Mesendoderm (in vitro differentiated cells): ENCODE data around the gene TPP1.

ENCODE experiments used
- DNase-seq: peaks from one replicate; pipeline ENCODE4 v3.0.0; 2013
- H2AK5ac ChIP-seq: 2 replicates; pipeline ENCODE4 v1.6.1; 2013; ENCODE audit warnings: low read length, inconsistent platforms
- H2BK120ac ChIP-seq: 2 replicates; pipeline ENCODE4 v1.6.1; 2013; ENCODE audit warnings: low read depth, mild to moderate bottlenecking, low read length, moderate library complexity, mixed read lengths
- H2BK15ac ChIP-seq: replicated peaks from 2 replicates; pipeline ENCODE4 v1.6.1; 2013; ENCODE audit warnings: low read depth, mild to moderate bottlenecking, moderate library complexity
- H2BK5ac ChIP-seq: 2 replicates; pipeline ENCODE4 v1.6.1; 2013; ENCODE audit warnings: low read length, inconsistent platforms
- H3K18ac ChIP-seq: 2 replicates; pipeline ENCODE4 v1.6.1; 2013; ENCODE audit warnings: mild to moderate bottlenecking, low read length, mixed read lengths
- H3K23ac ChIP-seq: one replicate; pipeline ENCODE4 v1.6.1; 2013; ENCODE audit warnings: low read length
- H3K27ac ChIP-seq: 2 replicates; pipeline ENCODE4 v1.5.1; 2013; ENCODE audit warnings: low read depth, mild to moderate bottlenecking, inconsistent platforms, low read length, moderate library complexity
- H3K27me3 ChIP-seq: 2 replicates; pipeline ENCODE4 v1.6.1; 2013; ENCODE audit warnings: low read length, control low read depth, mild to moderate bottlenecking, inconsistent platforms; ENCODE audit not compliant: insufficient read depth, poor library complexity
- H3K36me3 ChIP-seq: 2 replicates; pipeline ENCODE4 v1.6.1; 2013; ENCODE audit warnings: low read length, inconsistent platforms; ENCODE audit not compliant: control insufficient read depth, insufficient read depth
- H3K4ac ChIP-seq: one replicate; pipeline ENCODE4 v1.6.1; 2013; ENCODE audit warnings: low read depth, mild to moderate bottlenecking, low read length, moderate library complexity
- H3K4me1 ChIP-seq: 2 replicates; pipeline ENCODE4 v1.6.1; 2013; ENCODE audit warnings: low read depth, low read length, inconsistent platforms; ENCODE audit not compliant: control insufficient read depth
- H3K4me2 ChIP-seq: 2 replicates; pipeline ENCODE4 v1.6.1; 2013; ENCODE audit warnings: low read length
- H3K4me3 ChIP-seq: 2 replicates; pipeline ENCODE4 v1.5.1; 2013; ENCODE audit warnings: mild to moderate bottlenecking, low read length
- H3K56ac ChIP-seq: one replicate; pipeline ENCODE4 v1.6.1; 2013; ENCODE audit warnings: low read length
- H3K79me1 ChIP-seq: 2 replicates; pipeline ENCODE4 v1.6.1; 2013; ENCODE audit warnings: low read length, inconsistent platforms
- H3K79me2 ChIP-seq: 2 replicates; pipeline ENCODE4 v1.6.1; 2013; ENCODE audit warnings: mild to moderate bottlenecking, low read length; ENCODE audit not compliant: control insufficient read depth, insufficient read depth
- H3K9ac ChIP-seq: 2 replicates; pipeline ENCODE4 v1.6.1; 2013; ENCODE audit warnings: low read length, inconsistent platforms
- H4K5ac ChIP-seq: one replicate; pipeline ENCODE4 v1.6.1; 2013; ENCODE audit warnings: low read length
- H4K8ac ChIP-seq: one replicate; pipeline ENCODE4 v1.6.1; 2013; ENCODE audit warnings: low read depth, mild to moderate bottlenecking, control low read depth, low read length, moderate library complexity
- WGBS: extraction: QIAGEN DNeasy Blood & Tissue Kit; methylation state at CpG from one replicate; pipeline ENCODE4 v1.1.7; 2013; ENCODE audit warnings: low lambda C conversion rate, missing lambda C conversion rate; ENCODE audit not compliant: insufficient coverage; ENCODE audit errors: extremely low coverage; 5-methylcytosine and 5-hydroxymethylcytosine counted together

TPP1 gene

GRCh38 chr11:6613496-6613895 is 5.7 kb downstream of the TPP1 start:
- H3K27me3 ChIP-seq: no peaks in the 10 kb centered on the region
- H3K9ac ChIP-seq: no peak overlapping the region
- H2BK15ac ChIP-seq: no peak overlapping the region
- H3K23ac ChIP-seq: no peak overlapping the region
- no peak overlapping the region for H3K56ac ChIP-seq
- peaks cover 9% of the 10 kb centered on the region for H3K79me1 ChIP-seq
- H3K4ac ChIP-seq: no peak overlapping the region
- H3K79me2 ChIP-seq: peaks cover 12% of the 10 kb centered on the region
- H3K27ac ChIP-seq: no peak overlapping the region
- no peak overlapping the region for H2AK5ac ChIP-seq
- no peak overlapping the region for H3K4me3 ChIP-seq
- no peak overlapping the region for H4K5ac ChIP-seq
- H2BK5ac ChIP-seq: no peak overlapping the region
- no peak overlapping the region for H4K8ac ChIP-seq
- H3K4me1 ChIP-seq: no peaks in the 10 kb centered on the region
- H3K18ac ChIP-seq: no peak overlapping the region
- no peak overlapping the region for H2BK120ac ChIP-seq
- H3K4me2 ChIP-seq: no peak overlapping the region
- H3K36me3 ChIP-seq: peaks cover 16% of the 10 kb centered on the region
- DNase-seq: no peak
- WGBS: 100% methylated on average over 3 of the region's 3 CpGs

GRCh38 chr11:6612213-6613041 is 6.8 kb downstream of the TPP1 start, which contains the start of gene TAF10:
Gene TAF10, minus strand, starts transcription at chr11:6612216. Its CDS starts 27 bp downstream, at chr11:6612189.
- peaks cover 19% of the 10 kb centered on the region for H3K36me3 ChIP-seq
- peak within 1 kb of the TSS; percentile 23 for H4K5ac ChIP-seq
- peak within 1 kb of the TSS; percentile 89 for H2AK5ac ChIP-seq
- H3K9ac ChIP-seq: peak within 1 kb of the TSS; percentile 100
- peaks cover under 1% of the 10 kb centered on the region for H3K4me1 ChIP-seq
- WGBS: no CpG with 5 or more reads among the region's 51 CpGs
- H3K18ac ChIP-seq: peak within 1 kb of the TSS; percentile 82
- H4K8ac ChIP-seq: peak within 1 kb of the TSS; percentile 58
- DNase-seq: peak; percentile 97
- H2BK15ac ChIP-seq: no peak within 1 kb of the TSS
- peak within 1 kb of the TSS; percentile 99 for H3K27ac ChIP-seq
- peaks cover 15% of the 10 kb centered on the region for H3K79me1 ChIP-seq
- no peaks in the 10 kb centered on the region for H3K27me3 ChIP-seq
- H2BK5ac ChIP-seq: peak within 1 kb of the TSS; percentile 98
- H3K4me2 ChIP-seq: peak within 1 kb of the TSS; percentile 100
- H3K23ac ChIP-seq: peak within 1 kb of the TSS; percentile 32
- H3K79me2 ChIP-seq: peaks cover 16% of the 10 kb centered on the region
- peak within 1 kb of the TSS; percentile 89 for H3K4ac ChIP-seq
- peak within 1 kb of the TSS; percentile 1 for H2BK120ac ChIP-seq
- peak within 1 kb of the TSS; percentile 100 for H3K56ac ChIP-seq
- H3K4me3 ChIP-seq: peak within 1 kb of the TSS; percentile 87

GRCh38 chr11:6611963-6612212 is 7.3 kb downstream of the TPP1 start:
- no peak overlapping the region for H2BK5ac ChIP-seq
- H3K9ac ChIP-seq: peak overlapping the region; percentile 91
- peak overlapping the region; percentile 84 for H3K4me3 ChIP-seq
- peak overlapping the region; percentile 82 for H3K18ac ChIP-seq
- H3K79me1 ChIP-seq: peaks cover 15% of the 10 kb centered on the region
- H3K23ac ChIP-seq: no peak overlapping the region
- H4K5ac ChIP-seq: no peak overlapping the region
- DNase-seq: no peak
- peak overlapping the region; percentile 91 for H3K4me2 ChIP-seq
- H2AK5ac ChIP-seq: no peak overlapping the region
- H3K79me2 ChIP-seq: peaks cover 16% of the 10 kb centered on the region
- peak overlapping the region; percentile 92 for H3K56ac ChIP-seq
- H3K4ac ChIP-seq: peak overlapping the region; percentile 44
- H2BK120ac ChIP-seq: no peak overlapping the region
- no peaks in the 10 kb centered on the region for H3K27me3 ChIP-seq
- H3K27ac ChIP-seq: peak overlapping the region; percentile 78
- H4K8ac ChIP-seq: peak overlapping the region; percentile 58
- WGBS: no CpG with 5 or more reads among the region's 36 CpGs
- no peak overlapping the region for H2BK15ac ChIP-seq
- peaks cover 19% of the 10 kb centered on the region for H3K36me3 ChIP-seq
- H3K4me1 ChIP-seq: peaks cover 2% of the 10 kb centered on the region

- no CpG with 5 or more reads among the region's 39 CpGs for WGBS
- H3K79me2 ChIP-seq: peaks cover 16% of the 10 kb centered on the region
Measured at GRCh38 chr11:6611092-6611962, 7.9 kb downstream of the TPP1 start.

GRCh38 chr11:6610591-6610990 is 8.6 kb downstream of the TPP1 start:
- H3K36me3 ChIP-seq: peaks cover 19% of the 10 kb centered on the region
- H3K4me1 ChIP-seq: peaks cover 6% of the 10 kb centered on the region
- H2BK15ac ChIP-seq: no peak overlapping the region
- no peak overlapping the region for H2AK5ac ChIP-seq
- H4K5ac ChIP-seq: no peak overlapping the region
- no peak overlapping the region for H3K23ac ChIP-seq
- no peak overlapping the region for H3K27ac ChIP-seq
- no peak overlapping the region for H2BK120ac ChIP-seq
- H3K18ac ChIP-seq: no peak overlapping the region
- no peak overlapping the region for H4K8ac ChIP-seq
- peaks cover 19% of the 10 kb centered on the region for H3K79me1 ChIP-seq
- H3K56ac ChIP-seq: no peak overlapping the region
- no peak overlapping the region for H3K4ac ChIP-seq
- no peak overlapping the region for H2BK5ac ChIP-seq
- WGBS: no CpG with 5 or more reads among the region's 6 CpGs
- H3K9ac ChIP-seq: peak overlapping the region; percentile 91
- no peak overlapping the region for H3K4me3 ChIP-seq
- H3K27me3 ChIP-seq: no peaks in the 10 kb centered on the region
- H3K79me2 ChIP-seq: peaks cover 19% of the 10 kb centered on the region
- peak overlapping the region; percentile 8 for H3K4me2 ChIP-seq
- DNase-seq: no peak

More at GRCh38 chr11:6611092-6611962, 7.9 kb downstream of the TPP1 start:
- no peak overlapping the region for H2BK15ac ChIP-seq
- peak overlapping the region; percentile 32 for H2BK5ac ChIP-seq
- peak; percentile 43 for DNase-seq
- peak overlapping the region; percentile 44 for H3K4ac ChIP-seq
- H4K5ac ChIP-seq: no peak overlapping the region
- peak overlapping the region; percentile 63 for H2AK5ac ChIP-seq
- no peak overlapping the region for H3K23ac ChIP-seq
- no peaks in the 10 kb centered on the region for H3K27me3 ChIP-seq
- H3K4me2 ChIP-seq: peak overlapping the region; percentile 91
- H3K56ac ChIP-seq: peak overlapping the region; percentile 92
- peaks cover 6% of the 10 kb centered on the region for H3K4me1 ChIP-seq
- H3K27ac ChIP-seq: peak overlapping the region; percentile 78
- peaks cover 18% of the 10 kb centered on the region for H3K79me1 ChIP-seq
- peak overlapping the region; percentile 84 for H3K4me3 ChIP-seq
- H3K9ac ChIP-seq: peak overlapping the region; percentile 91
- peaks cover 19% of the 10 kb centered on the region for H3K36me3 ChIP-seq
- peak overlapping the region; percentile 82 for H3K18ac ChIP-seq
- peak overlapping the region; percentile 58 for H4K8ac ChIP-seq
- no peak overlapping the region for H2BK120ac ChIP-seq
